ENCODE data around the gene MINDY4.

DNA sequence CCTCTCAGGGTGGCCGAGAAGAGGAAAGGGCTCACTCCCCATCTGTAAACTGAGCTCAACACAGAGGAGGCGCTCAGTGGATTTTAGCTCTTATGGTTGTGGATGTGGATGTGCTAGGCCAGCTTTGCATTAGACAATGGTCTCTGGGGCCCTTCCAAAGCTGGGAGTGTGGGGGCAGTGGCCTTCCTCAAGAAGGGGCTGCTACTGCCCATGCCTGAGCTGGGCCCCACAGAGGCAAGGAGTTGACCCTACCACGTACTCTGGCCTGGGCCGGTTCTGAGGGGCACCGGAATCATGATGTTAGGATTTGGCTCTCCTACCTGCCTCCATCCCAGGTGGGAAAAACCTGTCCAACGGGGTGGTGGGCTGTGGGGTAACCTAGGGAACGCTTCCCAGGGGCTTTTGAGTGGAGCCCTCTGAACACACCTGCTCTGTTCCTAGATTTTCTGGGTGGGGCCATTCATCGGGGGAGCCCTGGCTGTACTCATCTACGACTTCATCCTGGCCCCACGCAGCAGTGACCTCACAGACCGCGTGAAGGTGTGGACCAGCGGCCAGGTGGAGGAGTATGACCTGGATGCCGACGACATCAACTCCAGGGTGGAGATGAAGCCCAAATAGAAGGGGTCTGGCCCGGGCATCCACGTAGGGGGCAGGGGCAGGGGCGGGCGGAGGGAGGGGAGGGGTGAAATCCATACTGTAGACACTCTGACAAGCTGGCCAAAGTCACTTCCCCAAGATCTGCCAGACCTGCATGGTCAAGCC lies 152.0 kb downstream of the MINDY4 start:
- TF ChIP-seq, protein P1, sequence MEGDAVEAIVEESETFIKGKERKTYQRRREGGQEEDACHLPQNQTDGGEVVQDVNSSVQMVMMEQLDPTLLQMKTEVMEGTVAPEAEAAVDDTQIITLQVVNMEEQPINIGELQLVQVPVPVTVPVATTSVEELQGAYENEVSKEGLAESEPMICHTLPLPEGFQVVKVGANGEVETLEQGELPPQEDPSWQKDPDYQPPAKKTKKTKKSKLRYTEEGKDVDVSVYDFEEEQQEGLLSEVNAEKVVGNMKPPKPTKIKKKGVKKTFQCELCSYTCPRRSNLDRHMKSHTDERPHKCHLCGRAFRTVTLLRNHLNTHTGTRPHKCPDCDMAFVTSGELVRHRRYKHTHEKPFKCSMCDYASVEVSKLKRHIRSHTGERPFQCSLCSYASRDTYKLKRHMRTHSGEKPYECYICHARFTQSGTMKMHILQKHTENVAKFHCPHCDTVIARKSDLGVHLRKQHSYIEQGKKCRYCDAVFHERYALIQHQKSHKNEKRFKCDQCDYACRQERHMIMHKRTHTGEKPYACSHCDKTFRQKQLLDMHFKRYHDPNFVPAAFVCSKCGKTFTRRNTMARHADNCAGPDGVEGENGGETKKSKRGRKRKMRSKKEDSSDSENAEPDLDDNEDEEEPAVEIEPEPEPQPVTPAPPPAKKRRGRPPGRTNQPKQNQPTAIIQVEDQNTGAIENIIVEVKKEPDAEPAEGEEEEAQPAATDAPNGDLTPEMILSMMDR (conservative IDR thresholded peaks at IDR 0.05 in 1 of 2, IDR thresholded peaks at IDR 0.05 in 1 of 2; ENCODE audit: extremely low read depth in 1 of 2, insufficient read depth in 1 of 2, low read depth in 1 of 2, low read length in 2 of 2): no peak
- no peak for TF ChIP-seq EZH2 (IDR thresholded peaks at IDR 0.05; ENCODE audit: borderline replicate concordance, low read length)
